Stomach smooth muscle (tissue), 2 donors: ENCODE measurements around the gene GCNT1.
A peak's percentile ranks its signal among the peaks of the same experiment; 100 is the strongest.

Source experiments
- H3K27ac ChIP-seq: one replicate; pipeline ENCODE4 v1.7.0; 2013; ENCODE audit warnings: mild to moderate bottlenecking, low read length, inconsistent platforms
- H3K27me3 ChIP-seq, 2 donors: one replicate each; pipeline ENCODE4 v1.7.0; 2013; ENCODE audit warnings: low read length in 2 of 2; ENCODE audit not compliant: insufficient read depth in 2 of 2, control insufficient read depth in 1 of 2
- H3K36me3 ChIP-seq, 2 donors: one replicate each; pipeline ENCODE4 v1.7.0; 2013; ENCODE audit warnings: low read length in 2 of 2; ENCODE audit not compliant: control insufficient read depth in 2 of 2, insufficient read depth in 2 of 2
- H3K4me1 ChIP-seq: one replicate; pipeline ENCODE4 v1.7.0; 2013; ENCODE audit warnings: low read length; ENCODE audit not compliant: control insufficient read depth, insufficient read depth
- H3K4me3 ChIP-seq, 2 donors: one replicate each; pipeline ENCODE4 v1.7.0; 2013; ENCODE audit warnings: low read length in 2 of 2
- H3K9ac ChIP-seq, 2 donors: one replicate each; pipeline ENCODE4 v1.7.0; 2013; ENCODE audit warnings: low read length in 2 of 2, mild to moderate bottlenecking in 1 of 2
- H3K9me3 ChIP-seq, 2 donors: one replicate each; pipeline ENCODE4 v1.7.0; 2013; ENCODE audit warnings: low read length in 2 of 2; ENCODE audit not compliant: control insufficient read depth in 2 of 2
- donor health status: healthy.
- donor health status: Pancreatic carcinoma.

GCNT1 gene

DNA sequence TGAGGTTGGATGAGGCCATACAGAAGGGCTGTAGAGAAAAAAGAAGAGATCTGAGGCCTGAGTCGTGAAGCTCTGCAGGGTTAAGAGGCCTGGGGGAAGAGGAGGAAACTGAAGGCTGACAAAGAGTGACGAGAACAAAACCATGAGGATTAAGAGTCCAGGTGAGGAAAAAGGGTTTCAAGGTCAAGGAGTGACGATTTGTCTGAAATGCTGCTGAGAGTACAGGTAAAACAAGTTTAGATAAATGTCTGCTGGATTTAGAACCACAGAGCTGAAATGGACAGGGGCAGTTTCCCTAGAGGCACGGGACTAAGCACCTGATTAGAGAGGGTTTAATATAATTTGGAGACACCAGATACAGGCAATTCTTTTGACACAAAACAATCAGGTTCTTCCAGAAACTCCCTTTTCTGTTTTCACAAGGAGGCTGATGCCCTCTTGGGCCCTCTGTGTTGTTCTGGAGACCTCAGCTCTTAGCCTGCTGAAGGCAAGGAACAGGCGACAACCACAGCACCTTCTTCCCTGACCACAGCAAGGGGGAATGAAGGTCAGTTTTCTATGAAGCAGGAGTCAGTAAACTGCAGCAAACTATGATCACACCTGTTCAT lies 14.6 kb upstream of the GCNT1 start:
- H3K36me3 ChIP-seq = no peaks in the 10 kb centered on the region
- H3K9me3 ChIP-seq = no peaks in the 10 kb centered on the region
- no peaks in the 10 kb centered on the region for H3K4me1 ChIP-seq
- H3K9ac ChIP-seq = no peak overlapping the region
- no peak overlapping the region for H3K27ac ChIP-seq
- H3K27me3 ChIP-seq = peaks cover 0 to 2% of the 10 kb centered on the region in 2 donors
- H3K4me3 ChIP-seq = no peak overlapping the region

DNA sequence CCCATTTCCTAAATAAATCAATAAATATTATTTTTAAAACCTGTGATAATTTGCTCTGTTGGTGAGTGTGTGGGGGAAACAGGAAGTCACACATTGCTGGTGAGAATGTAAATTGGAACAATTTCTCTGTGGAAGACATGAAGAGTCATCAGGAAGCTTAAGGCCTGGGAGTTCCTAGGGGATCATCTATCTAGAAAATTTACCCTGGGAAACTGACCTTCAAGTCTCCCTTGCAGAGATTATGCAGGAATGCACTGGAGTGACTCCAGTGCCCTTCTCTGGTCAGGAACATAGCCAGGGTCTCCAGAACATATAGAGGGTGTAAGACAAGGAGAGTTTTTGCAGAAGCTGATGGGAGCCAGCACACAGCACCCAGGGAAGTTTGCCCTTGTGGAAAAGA lies 13.0 kb upstream of the GCNT1 start:
- no peak overlapping the region for H3K9ac ChIP-seq
- H3K9me3 ChIP-seq = no peaks in the 10 kb centered on the region
- no peaks in the 10 kb centered on the region for H3K27me3 ChIP-seq
- no peaks in the 10 kb centered on the region for H3K4me1 ChIP-seq
- H3K27ac ChIP-seq = no peak overlapping the region
- H3K4me3 ChIP-seq = no peak overlapping the region
- H3K36me3 ChIP-seq = no peaks in the 10 kb centered on the region

DNA sequence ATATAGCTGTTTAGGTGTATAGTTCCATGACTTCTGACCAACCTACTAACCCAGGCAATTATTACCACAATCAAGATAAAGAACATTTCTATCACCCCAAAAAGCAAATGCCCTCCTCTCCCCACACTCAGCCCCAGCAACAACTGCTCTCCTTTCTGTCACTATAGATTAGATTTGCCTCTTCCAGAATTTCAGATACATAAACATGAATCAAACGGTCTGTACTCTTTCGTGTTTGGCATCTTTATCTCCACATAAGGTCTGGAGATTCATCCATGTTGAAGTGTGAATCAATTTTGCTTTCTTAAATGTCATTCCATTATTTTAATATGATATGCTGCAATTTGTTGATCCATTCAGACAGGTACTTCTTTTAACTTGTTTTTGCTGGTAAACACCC lies 10.5 kb upstream of the GCNT1 start:
- Histone ChIP-seq H3K27ac (no peak overlapping the region), H3K4me3 (no peak overlapping the region), H3K27me3 (no peaks in the 10 kb centered on the region), H3K4me1 (no peaks in the 10 kb centered on the region), H3K36me3 (no peaks in the 10 kb centered on the region), H3K9me3 (no peaks in the 10 kb centered on the region), H3K9ac (no peak overlapping the region)

DNA sequence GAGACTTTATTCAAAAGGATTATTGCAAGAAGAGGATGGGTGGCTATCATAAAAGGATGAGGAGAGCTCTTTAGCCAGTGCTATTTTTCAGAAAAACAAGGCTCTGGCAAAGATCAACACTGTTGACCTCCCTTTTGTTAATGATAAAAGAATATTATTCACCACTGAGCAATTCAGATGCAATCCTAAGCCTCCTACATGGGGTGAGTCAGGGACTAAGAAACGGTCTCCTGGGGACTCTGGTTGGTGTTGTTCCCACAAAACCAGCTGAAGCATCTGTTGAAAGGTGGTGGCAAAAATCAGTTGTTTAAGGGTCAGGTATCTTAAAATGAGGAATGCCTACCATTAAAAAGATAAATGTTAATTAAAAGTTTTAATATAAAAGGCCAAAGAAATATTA lies 7.7 kb upstream of the GCNT1 start:
- Histone ChIP-seq H3K36me3 (no peaks in the 10 kb centered on the region), H3K27ac (no peak overlapping the region), H3K27me3 (no peaks in the 10 kb centered on the region), H3K9me3 (no peaks in the 10 kb centered on the region), H3K4me3 (no peak overlapping the region), H3K4me1 (no peaks in the 10 kb centered on the region), H3K9ac (no peak overlapping the region)

DNA sequence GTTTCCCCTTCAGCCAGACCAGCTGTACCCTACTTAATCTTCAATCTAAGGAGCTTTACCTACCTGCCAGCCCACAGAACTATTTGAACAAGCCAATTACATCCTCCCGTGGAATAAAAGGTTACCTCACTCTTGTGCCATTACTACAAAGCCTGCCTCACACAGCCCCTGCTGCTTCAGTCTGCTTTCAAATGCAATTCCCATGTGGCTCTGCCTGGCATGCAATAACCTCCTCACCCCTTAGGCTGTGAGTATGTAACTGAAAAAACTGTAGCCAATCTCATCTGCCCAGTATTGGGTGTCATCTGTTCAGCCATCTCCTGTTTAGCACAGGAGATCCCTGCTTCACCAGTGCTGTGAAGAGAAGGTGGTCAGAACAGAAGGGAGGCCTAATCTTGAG lies 6.1 kb upstream of the GCNT1 start:
- Histone ChIP-seq H3K27ac (no peak overlapping the region), H3K9me3 (no peaks in the 10 kb centered on the region), H3K4me1 (no peaks in the 10 kb centered on the region), H3K9ac (no peak overlapping the region), H3K4me3 (no peak overlapping the region), H3K27me3 (no peaks in the 10 kb centered on the region), H3K36me3 (no peaks in the 10 kb centered on the region)

DNA sequence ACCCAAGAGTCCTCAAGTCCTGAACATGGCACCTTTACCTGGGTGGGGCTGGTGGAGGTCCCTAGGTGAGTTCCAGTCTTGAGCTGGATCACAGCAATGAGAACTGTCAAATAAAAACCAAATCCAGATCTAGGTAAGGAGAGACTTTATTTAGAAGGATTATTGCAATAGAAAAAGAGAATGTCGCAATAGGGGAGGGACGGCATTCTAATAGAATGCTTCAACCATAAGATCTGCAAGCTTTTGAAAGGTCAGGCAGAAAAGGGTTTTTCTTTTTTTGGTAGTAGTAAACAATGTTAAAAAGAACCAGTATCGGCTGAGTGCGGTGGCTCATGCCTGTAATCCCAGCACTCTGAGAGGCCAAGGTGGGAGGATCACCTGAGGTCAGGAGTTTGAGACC lies 5.2 kb upstream of the GCNT1 start:
- H3K4me3 ChIP-seq = no peak overlapping the region
- peaks cover 2% of the 10 kb centered on the region for H3K4me1 ChIP-seq
- H3K9me3 ChIP-seq = no peaks in the 10 kb centered on the region
- no peak overlapping the region for H3K9ac ChIP-seq
- no peak overlapping the region for H3K27ac ChIP-seq
- no peaks in the 10 kb centered on the region for H3K36me3 ChIP-seq
- no peaks in the 10 kb centered on the region for H3K27me3 ChIP-seq

DNA sequence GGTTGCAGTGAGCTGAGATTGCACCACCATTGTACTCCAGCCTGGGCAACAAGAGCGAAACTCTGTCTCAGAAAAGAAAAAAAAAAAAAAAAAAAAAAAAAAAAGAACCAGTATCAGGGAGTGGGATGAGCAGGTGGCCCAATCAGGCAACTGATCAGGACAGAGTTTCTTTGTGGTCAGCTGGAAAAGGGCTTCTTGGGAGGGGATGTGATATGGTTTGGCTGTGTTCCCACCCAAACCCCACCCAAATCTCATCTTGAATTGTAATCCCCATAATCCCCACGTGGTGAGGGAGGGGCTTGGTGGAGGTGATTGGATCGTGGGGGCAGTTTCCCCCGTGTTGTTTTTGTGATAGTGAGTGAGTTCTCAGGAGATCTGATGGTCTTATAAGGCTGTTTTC lies 4.7 kb upstream of the GCNT1 start:
- H3K9me3 ChIP-seq = no peaks in the 10 kb centered on the region
- no peak overlapping the region for H3K4me3 ChIP-seq
- H3K4me1 ChIP-seq = peaks cover 6% of the 10 kb centered on the region
- no peaks in the 10 kb centered on the region for H3K36me3 ChIP-seq
- no peak overlapping the region for H3K9ac ChIP-seq
- no peak overlapping the region for H3K27ac ChIP-seq
- H3K27me3 ChIP-seq = no peaks in the 10 kb centered on the region

DNA sequence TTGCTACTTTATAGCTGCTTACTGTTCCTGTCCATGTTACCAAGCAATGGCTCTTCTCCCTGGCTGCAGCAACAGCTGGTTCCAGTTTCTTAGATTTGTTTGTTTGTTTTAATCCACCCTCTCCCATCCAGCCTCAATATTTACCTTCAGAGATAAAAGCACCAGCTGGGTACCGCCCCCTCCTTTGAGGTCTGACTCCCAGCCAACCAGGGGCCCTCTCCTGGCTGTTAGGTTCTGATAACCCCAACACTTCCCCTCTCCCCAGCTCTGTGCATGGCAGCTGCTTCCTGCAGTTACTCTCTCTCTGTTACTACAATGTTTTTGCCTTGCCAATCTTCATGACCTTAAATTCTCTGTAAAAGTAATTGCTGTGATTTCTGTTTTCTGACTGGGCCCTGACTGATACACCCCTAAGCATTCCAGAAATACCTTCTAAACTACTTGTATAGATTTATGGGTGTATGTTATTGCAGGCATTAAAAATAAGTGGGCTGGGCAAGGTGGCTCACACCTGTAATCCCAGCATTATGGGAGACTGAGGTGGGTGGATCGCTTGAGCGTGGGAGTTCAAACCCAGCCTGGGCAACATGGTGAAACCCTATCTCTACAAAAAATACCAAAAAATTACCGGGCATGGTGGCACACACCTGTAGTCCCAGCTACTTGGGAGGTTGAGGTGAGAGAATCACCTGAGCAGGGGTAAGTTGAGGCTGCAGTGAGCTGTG lies 2.6 kb upstream of the GCNT1 start:
- no peaks in the 10 kb centered on the region for H3K36me3 ChIP-seq
- no peak overlapping the region for H3K9ac ChIP-seq
- no peaks in the 10 kb centered on the region for H3K9me3 ChIP-seq
- no peaks in the 10 kb centered on the region for H3K27me3 ChIP-seq
- no peak overlapping the region for H3K4me3 ChIP-seq
- H3K27ac ChIP-seq = no peak overlapping the region
- peaks cover 16% of the 10 kb centered on the region for H3K4me1 ChIP-seq

DNA sequence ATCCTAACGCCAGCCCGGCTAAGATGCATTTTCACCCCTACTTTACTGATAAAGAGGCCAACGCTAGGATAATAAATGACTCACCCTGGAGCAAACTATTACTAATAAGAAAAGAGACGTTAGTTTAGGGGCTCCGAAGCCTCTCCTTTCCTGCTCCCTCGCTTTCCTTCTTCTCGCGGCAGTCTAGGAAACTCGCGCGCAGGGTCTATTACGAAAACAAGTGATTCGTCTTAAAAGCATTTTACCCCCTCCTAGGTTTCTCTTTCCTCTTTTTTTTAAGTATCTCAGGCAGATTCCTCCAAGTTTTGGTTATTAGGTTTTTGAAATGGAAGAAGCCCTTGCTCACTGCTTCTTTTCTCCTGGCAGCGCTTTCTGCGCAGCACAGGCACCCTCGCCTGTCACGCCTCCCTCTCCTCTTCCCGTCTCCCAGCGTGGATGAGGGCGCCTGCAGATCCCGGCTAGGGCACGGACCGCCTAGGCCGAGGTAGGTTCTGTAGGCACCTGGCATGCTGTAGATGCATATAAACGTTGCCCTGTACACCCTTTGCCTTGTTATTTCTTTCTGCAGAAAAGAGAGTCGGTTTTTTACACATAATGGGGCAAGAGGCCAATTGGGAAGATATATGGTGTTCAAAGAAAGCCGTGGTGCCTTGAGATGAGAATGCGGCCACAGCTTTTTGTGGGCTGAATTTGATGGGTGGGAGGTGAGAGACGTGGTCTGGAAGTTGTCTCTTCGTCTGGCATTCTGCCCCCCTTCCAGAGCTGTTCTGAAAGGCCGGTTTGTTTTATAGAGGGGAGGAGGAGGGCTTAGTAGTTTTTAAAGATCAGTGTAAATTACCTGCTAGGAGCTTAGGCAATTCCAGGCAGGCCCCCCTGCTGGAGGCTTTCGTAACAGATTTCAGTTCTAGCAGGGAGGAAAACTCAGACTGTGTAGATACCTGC lies 983 bp downstream of the GCNT1 start:
- Histone ChIP-seq H3K27ac (no peak overlapping the region), H3K9me3 (no peaks in the 10 kb centered on the region), H3K27me3 (no peaks in the 10 kb centered on the region), H3K4me1 (peaks cover 16% of the 10 kb centered on the region), H3K9ac (peak overlapping the region; percentile 3 to 42), H3K4me3 (peak overlapping the region; percentile 69 to 83), H3K36me3 (no peaks in the 10 kb centered on the region)

DNA sequence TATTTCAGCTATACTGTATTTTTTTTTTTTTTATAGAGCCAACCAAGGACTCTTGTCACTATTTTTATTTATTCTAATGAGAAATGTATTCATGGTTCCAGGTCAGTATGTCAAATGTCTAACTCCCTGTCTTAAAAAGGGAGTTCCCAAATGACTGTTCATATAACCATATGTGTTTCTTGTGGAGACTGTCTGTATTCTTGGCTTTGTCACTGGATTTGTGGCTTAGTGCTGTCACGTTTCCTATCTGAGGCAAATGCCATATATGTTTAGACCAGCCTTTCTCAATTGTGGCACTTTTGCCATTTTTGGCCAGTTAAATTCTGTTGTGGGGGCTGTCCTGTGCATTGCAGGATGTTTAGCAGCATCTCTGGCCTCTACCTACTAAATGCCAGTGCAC lies 3.1 kb downstream of the GCNT1 start:
- no peaks in the 10 kb centered on the region for H3K36me3 ChIP-seq
- H3K4me1 ChIP-seq = peaks cover 16% of the 10 kb centered on the region
- H3K9me3 ChIP-seq = no peaks in the 10 kb centered on the region
- H3K27ac ChIP-seq = no peak overlapping the region
- no peak overlapping the region for H3K4me3 ChIP-seq
- H3K27me3 ChIP-seq = no peaks in the 10 kb centered on the region
- no peak overlapping the region for H3K9ac ChIP-seq
